ENCODE data around the gene AUTS2. TPM values are rescaled to one million over a fixed set of nuclear protein-coding genes. Genes with fewer than 3 reads are reported as not detected.

AUTS2 gene
- polyA plus RNA-seq, 1 experiment: 0.54 TPM

- Histone ChIP-seq H3K27me3 (ENCODE audit: control insufficient read depth, insufficient read depth, low read length) (no peaks in the 10 kb centered on the region), H3K4me3 (ENCODE audit: low read depth, low read length) (no peak overlapping the region), H3K36me3 (ENCODE audit: control insufficient read depth, insufficient read depth, low read length) (no peaks in the 10 kb centered on the region)
- ChIA-PET CTCF (no interaction called here), POLR2A (no interaction called here)
- no peak for DNase-seq (ENCODE audit: low read depth)
- no peak for TF ChIP-seq CTCF (IDR thresholded peaks at IDR 0.05; ENCODE audit: insufficient read depth, low read depth, low read length)
These were observed 990.7 kb downstream of the AUTS2 start for GRCh38 chr7:70589010-70589409.

- H3K27me3 ChIP-seq (ENCODE audit: control insufficient read depth, insufficient read depth, low read length): no peaks in the 10 kb centered on the region; the same call in 1 of the 2 replicates
- DNase-seq (ENCODE audit: low read depth): no peak
- H3K4me3 ChIP-seq (ENCODE audit: low read depth, low read length): no peak overlapping the region
- CTCF ChIA-PET: no interaction called here
- H3K36me3 ChIP-seq (ENCODE audit: control insufficient read depth, insufficient read depth, low read length): no peaks in the 10 kb centered on the region
- TF ChIP-seq CTCF (IDR thresholded peaks at IDR 0.05; ENCODE audit: insufficient read depth, low read depth, low read length): no peak
- POLR2A ChIA-PET: no interaction called here
These were observed 991.3 kb downstream of the AUTS2 start for GRCh38 chr7:70589590-70589989.

- no peak overlapping the region for H3K4me3 ChIP-seq (ENCODE audit: low read depth, low read length)
- CTCF ChIA-PET: interaction anchor here (0.6 kb wide), 1 partner anchor 71 kb away, joined by 3 read pairs; no protein-coding TSS in a partner anchor
- no peak for TF ChIP-seq CTCF (IDR thresholded peaks at IDR 0.05; ENCODE audit: insufficient read depth, low read depth, low read length)
These were observed 992.0 kb downstream of the AUTS2 start for GRCh38 chr7:70590126-70590854.

GRCh38 chr7:70591643-70592042 lies 993.4 kb downstream of the AUTS2 start:
- ChIA-PET CTCF (no interaction called here), POLR2A (no interaction called here)
- H3K4me3 ChIP-seq (ENCODE audit: low read depth, low read length): no peak overlapping the region
- no peak for DNase-seq (ENCODE audit: low read depth)
- peaks cover 5% of the 10 kb centered on the region; the same call in 1 of the 2 replicates for H3K27me3 ChIP-seq (ENCODE audit: control insufficient read depth, insufficient read depth, low read length)
- H3K36me3 ChIP-seq (ENCODE audit: control insufficient read depth, insufficient read depth, low read length): no peaks in the 10 kb centered on the region
- no peak for TF ChIP-seq CTCF (IDR thresholded peaks at IDR 0.05; ENCODE audit: insufficient read depth, low read depth, low read length)

More at GRCh38 chr7:70590126-70590854, 992.0 kb downstream of the AUTS2 start:
- DNase-seq (ENCODE audit: low read depth): no peak
- Histone ChIP-seq H3K36me3 (ENCODE audit: control insufficient read depth, insufficient read depth, low read length) (no peaks in the 10 kb centered on the region), H3K27me3 (ENCODE audit: control insufficient read depth, insufficient read depth, low read length) (no peaks in the 10 kb centered on the region; the same call in 1 of the 2 replicates)
- POLR2A ChIA-PET: no interaction called here

GRCh38 chr7:70592171-70592570 lies 993.9 kb downstream of the AUTS2 start:
- no peak for DNase-seq (ENCODE audit: low read depth)
- Histone ChIP-seq H3K27me3 (ENCODE audit: control insufficient read depth, insufficient read depth, low read length) (peaks cover 6% of the 10 kb centered on the region; the same call in 1 of the 2 replicates), H3K36me3 (ENCODE audit: control insufficient read depth, insufficient read depth, low read length) (no peaks in the 10 kb centered on the region), H3K4me3 (ENCODE audit: low read depth, low read length) (no peak overlapping the region)
- TF ChIP-seq CTCF (IDR thresholded peaks at IDR 0.05; ENCODE audit: insufficient read depth, low read depth, low read length): no peak
- CTCF ChIA-PET: no interaction called here
- POLR2A ChIA-PET: no interaction called here

All from BJ (cell line).